Limb (tissue), 2 donors: ENCODE data around the gene VAT1.
"Not testable (repeated sequence)": the region's sequence is repeated elsewhere in the genome, so short reads cannot be mapped to it uniquely, and the experiment has no call there.

Experiments used
- DNase-seq, 2 donors: peaks; one replicate each; pipeline ENCODE4 v3.0.0-alpha.2; 2016; ENCODE audit errors: extremely low spot score in 2 of 2

Gene VAT1

GRCh38 chr17:43021741-43022512 lies at the start of gene VAT1:
VAT1 (minus strand) TSS chr17:43022385; CDS start chr17:43022322, 63 bp downstream.
- peak; percentile 84 to 89 for DNase-seq

- DNase-seq = no peak
These were observed 48.7 kb upstream of the VAT1 start for GRCh38 chr17:43070872-43071271.

DNA sequence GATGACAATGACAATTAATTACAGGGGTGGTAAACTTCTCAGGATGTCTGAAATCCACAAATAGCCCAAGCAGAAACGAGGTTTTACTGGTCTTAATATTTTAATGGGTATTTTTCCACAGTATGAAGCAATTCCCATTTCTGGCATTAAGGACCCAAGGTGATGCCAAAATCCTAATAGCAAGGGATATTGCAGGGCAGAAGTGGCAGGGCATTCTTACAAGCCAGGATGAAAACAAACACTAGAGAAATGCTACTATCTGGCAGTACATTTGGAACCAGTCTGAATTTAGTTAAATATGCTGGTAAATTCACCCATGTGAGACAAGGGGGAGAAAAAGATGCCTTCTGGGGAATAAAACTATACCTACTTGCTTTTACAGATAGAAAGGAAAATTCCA lies 48.1 kb upstream of the VAT1 start:
- DNase-seq = no peak

DNA sequence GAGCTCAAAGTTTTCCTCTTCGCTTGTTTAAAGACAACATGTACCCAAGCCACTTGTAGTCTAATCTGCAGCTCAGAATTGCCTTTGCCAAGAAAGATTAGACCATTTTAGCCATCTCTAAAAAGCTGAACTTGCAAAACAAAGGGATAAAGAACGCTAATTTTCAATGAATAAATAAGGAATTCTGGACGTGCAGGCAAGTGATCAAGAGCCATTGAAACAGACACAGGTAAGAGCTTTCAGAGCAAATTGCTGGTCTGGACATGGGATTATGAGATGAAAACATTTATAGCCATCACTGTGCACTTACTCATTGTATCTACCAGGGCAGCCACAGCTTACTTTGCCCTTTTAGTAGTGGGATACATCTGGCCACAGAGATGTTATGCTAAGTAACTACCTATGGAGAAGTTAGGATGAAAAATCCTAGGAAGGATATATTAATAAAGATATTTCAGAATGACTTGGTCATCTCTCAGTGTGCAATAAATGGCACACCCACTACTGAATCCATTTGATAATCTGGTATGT lies 47.2 kb upstream of the VAT1 start:
- no peak for DNase-seq

GRCh38 chr17:43068570-43069367 lies 46.6 kb upstream of the VAT1 start:
- no peak for DNase-seq

DNA sequence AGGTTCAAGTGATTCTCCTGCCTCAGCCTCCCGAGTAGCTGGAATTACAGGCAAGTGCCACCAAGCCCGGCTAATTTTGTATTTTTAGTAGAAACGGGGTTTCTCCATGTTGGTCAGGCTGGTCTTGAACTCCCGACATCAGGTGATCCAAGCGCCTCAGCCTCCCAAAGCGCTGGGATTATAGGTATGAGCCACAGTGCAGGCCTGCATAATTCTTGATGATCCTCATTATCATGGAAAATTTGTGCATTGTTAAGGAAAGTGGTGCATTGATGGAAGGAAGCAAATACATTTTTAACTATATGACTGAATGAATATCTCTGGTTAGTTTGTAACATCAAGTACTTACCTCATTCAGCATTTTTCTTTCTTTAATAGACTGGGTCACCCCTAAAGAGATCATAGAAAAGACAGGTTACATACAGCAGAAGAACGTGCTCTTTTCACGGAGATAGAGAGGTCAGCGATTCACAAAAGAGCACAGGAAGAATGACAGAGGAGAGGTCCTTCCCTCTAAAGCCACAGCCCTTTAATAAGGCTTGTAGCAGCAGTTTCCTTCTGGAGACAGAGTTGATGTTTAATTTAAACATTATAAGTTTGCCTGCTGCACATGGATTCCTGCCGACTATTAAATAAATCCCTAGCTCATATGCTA lies 40.9 kb upstream of the VAT1 start:
- no peak for DNase-seq

DNA sequence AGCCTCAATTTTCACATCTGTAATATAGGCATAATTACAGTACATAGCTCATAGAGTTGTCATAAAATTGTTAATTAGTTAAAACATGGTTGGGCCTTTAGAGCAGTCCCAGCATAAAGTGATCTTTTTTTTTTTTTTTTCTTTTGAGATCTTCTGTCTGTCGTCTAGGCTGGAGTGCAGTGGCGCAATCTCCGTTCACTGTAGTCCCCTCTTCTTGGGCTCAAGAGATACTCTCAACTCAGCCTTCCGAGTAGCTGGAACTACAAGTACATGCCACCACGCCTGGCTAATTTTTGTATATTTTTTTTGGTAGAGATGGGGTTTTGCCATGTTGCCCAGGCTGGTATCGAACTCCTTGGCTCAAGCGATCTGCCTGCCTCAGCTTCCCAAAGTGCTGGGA lies 33.9 kb upstream of the VAT1 start:
- no peak for DNase-seq

GRCh38 chr17:43053008-43053407 lies 30.8 kb upstream of the VAT1 start:
- DNase-seq = not testable (repeated sequence)

DNA sequence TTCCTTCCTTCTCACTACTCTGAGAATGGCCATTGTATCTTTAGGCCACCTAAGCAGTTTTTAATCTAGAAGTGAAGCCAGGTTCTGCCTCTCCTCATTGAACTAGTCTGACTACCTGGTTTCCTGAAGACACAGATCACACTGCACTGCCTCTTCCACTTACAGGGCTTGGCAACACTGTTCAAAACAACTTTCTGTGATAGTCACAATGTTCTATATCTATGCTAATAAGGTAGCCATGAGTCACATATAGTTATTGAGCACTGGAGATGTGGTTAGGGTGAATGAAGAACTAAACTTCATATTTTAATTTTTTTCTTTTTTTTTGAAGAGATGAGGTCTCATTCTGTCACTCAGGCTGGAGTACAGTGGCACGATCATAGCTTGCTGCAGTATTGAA lies 29.8 kb upstream of the VAT1 start:
- DNase-seq = no peak

GRCh38 chr17:43044024-43044423 lies 21.8 kb upstream of the VAT1 start:
- DNase-seq = no peak

DNA sequence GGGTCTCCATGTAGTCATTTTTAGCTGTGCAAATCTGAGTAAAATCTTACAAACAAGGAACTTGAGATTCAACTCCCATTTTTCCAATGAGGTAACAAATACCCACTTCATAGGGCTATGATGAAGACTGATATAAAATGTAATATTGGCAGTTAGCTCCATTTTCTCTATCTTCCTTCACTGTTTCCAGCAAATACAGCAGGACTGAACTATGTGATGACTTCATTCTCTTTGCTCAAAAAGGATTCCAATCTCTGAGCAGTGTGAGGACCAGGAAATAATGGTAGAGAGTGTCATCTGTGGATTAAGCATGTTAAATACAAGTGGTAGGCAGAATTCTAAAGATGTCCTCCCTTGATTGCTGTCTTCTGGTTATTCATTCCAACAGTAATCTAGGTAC lies 21.1 kb upstream of the VAT1 start:
- no peak for DNase-seq

- DNase-seq = no peak
These were observed 19.9 kb upstream of the VAT1 start for GRCh38 chr17:43042025-43042628.

GRCh38 chr17:43040655-43041054 lies 18.5 kb upstream of the VAT1 start:
- DNase-seq = no peak

GRCh38 chr17:43039646-43040045 lies 17.5 kb upstream of the VAT1 start:
- DNase-seq = no peak

DNA sequence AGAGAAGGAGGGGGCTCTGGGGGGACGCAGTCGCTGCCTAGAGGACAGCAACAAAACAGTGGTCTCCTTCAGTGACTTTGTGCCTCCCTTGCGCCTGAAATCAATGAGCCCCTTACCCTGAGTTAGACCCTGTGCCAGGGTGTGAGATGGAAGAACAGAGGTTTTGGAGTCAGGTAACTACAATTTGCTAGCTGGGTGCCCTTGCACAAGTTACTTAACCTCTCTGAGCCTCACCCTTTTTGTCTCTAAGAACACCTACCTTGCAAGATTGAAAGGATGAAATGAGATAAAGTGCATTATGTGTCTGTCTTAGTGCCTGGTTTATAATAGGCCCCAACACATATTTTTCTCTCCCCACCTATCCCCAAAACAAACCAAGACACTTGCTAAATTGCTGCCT lies 12.7 kb upstream of the VAT1 start:
- DNase-seq = no peak

DNA sequence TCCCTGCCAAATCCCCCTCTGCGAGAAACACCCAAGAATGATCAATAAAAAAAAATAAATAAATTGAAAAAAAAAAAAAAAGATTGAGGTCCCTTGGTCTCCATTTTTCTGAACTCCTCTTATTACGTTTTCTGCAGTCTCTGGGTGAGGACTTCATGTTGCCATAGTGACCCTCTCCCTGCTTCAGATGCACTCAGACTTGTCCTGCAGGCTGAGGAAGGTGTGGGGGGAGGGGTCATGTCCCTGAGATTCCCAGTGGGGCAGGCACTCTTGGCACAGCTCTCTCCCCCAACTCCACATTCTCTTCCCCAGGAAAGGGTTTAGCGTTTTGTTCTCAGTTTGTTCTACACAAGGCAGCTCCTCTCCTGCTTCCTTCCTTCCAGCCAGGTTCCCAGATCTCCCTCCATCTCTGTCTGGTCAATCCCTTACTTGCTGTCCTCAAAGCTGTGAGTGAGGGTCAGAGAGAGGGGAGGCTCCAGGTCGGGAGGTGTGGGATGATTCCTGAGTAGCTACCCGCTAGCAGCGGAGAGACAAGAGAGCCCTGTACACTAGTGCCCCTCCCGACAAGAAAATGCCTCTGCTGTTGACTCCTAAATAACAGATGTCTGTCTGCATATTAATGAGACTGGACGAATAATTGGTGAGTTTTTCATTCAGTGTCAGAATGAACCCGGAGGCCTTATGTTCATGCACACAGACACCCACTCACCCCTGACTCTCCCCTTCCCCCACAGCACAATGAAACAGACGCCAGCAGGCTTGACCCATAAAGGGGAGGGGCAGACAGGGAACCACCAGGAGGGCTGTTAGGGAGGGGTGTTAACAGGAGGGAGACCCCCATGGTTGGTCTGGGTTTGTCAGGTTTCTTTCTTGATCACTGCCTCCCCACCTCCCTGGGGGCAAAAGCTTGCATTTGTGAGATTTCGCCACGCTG lies 12.0 kb upstream of the VAT1 start:
- DNase-seq = peak in 1 of 2 donors; percentile 54

DNA sequence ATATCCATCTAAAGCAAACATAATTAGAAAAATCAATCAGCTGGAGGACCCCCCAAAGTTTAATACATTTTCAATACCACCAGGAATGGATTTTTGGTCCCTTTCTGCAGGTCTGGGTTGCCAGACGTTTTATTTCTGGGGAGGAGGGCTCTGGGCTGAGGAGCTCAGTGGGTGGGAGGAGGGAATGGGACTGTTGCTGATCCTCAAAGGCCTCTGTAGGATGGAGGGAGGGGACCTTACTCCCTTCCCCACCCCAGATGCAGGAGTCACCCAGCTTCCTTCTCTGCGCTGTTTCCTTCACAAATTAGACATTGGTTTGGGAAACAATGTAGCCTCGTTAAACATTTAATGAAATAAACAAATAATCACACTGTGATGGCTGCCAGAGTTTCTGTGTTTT lies 9.5 kb upstream of the VAT1 start:
- DNase-seq = no peak

DNA sequence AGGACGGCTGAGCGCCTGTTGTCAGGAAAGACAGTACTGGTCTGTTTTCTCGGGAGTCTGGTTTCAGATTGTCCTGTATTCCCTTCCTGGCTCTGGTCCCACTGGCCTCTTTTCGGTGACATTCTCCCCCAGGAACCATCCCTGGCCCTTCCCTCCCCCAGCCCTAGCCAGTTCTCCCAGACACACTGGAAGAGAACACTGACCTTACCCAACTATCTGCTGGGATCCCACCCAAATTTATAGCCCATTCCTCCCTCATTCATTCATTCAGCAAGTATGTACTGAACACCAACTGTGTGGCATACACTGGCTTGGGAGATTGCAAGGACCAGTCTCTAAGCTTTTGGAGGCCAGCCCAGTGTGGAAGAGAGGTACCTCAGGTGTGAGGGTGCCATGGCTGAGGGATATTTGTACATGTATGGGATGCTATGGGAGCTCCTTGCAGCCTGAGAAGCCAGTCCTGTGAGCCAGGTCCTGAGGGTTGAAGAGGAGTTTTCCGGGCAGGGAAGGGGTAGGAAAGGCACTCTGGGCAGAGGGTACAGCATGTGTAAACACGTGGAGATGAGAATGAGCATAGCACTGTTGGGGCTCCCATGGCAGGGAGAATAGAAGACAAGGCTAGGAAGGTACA lies 8.1 kb upstream of the VAT1 start:
- no peak for DNase-seq

DNA sequence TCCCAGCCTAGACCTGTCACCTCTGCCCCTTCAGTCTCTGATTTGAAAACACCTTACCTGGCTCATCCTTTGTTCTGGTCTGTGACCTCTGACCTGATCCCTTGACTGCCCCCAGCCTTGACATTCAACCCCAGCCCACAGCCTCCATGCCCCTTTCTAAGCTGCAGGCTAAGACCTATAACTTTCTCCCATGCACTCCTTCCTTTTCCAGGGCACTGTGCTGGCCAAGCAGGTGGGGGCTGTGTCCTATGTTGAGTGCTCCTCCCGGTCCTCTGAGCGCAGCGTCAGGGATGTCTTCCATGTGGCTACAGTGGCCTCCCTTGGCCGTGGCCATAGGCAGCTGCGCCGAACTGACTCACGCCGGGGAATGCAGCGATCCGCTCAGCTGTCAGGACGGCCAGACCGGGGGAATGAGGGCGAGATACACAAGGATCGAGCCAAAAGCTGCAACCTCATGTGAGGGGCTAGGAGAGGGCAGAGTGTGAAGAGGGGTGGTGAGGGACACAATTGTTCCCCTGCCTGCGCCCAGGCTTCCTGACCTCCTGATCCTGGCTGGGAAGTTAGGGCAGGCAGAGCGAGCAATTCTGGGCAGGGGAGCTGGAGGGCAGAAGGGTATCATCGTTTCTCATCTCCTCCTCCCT lies 6.2 kb upstream of the VAT1 start:
- no peak for DNase-seq
